HCT116 (cell line): Measurements from ENCODE around the gene ZBTB17. TPM values are rescaled to one million over a fixed set of nuclear protein-coding genes. Genes with fewer than 3 reads are reported as not detected.

Experiments
- ATAC-seq: fragments of 200-7000 bp; cut with Tn5 transposase; 2 replicates; pipeline ENCODE4 v1.9.1; 2020; ENCODE audit warnings: mild to moderate bottlenecking, moderate library complexity
- BruUV-seq: library from RNA; stranded (reverse); fragments of 400-500 nt; replicated peaks from 2 replicates; lab custom pipeline; 2021; lab: Mats Ljungman, UMichigan
- CTCF ChIA-PET: fragments of 300-600 bp; sonication (Branson Sonifier 250); formaldehyde crosslinking; loops from one replicate; lab custom pipeline; 2021; ENCODE audit warnings: antibody characterized with exemption; lab: Charles Lee
- POLR2A ChIA-PET: fragments of 300-600, 350-600 bp; sonication (Branson Sonifier 250); formaldehyde crosslinking; loops from one replicate; lab custom pipeline; 2021; ENCODE audit warnings: antibody characterized with exemption; lab: Charles Lee
- RAD21 ChIA-PET, 2 experiments: fragments of 300-600 bp; sonication (Branson Sonifier 250); formaldehyde crosslinking; loops; one replicate each; lab custom pipeline; 2023; ENCODE audit warnings: low total read pairs in 2 of 2; ENCODE audit not compliant: uncharacterized antibody in 2 of 2, unreplicated experiment in 2 of 2, low non-redundant PET in 1 of 2; lab: Charles Lee
- DNase-seq: peaks from one replicate; pipeline ENCODE4 v3.0.0-alpha.2; 2010; ENCODE audit warnings: low read depth, low spot score
- H2AFZ ChIP-seq: fragments of 200-600 bp; shearing (Covaris generic), sonication (generic); 2 replicates; pipeline ENCODE4 v1.6.1; 2017; ENCODE audit warnings: low read depth, mixed run types, mixed read lengths, antibody characterized with exemption, low read length; ENCODE audit not compliant: poor library complexity, severe bottlenecking
- H3K27ac ChIP-seq: 2 replicates; pipeline ENCODE4 v1.5.1; 2012; ENCODE audit warnings: low read depth, low read length
- H3K27me3 ChIP-seq: fragments of 200-600 bp; sonication (generic); 2 replicates; pipeline ENCODE4 v1.6.1; 2016; ENCODE audit warnings: mixed run types, low read length, mixed read lengths; ENCODE audit not compliant: insufficient read depth
- H3K36me3 ChIP-seq, 2 experiments: fragments of 200-500 bp in 1 of 2; fragments of 200-600 bp in 1 of 2; sonication (Bioruptor generic) in 1 of 2; sonication (generic) in 1 of 2; 2 replicates each; pipeline versions ENCODE4 v1.5.1 to v1.6.1; 2014 to 2016; ENCODE audit warnings: low read length in 2 of 2, inconsistent platforms in 1 of 2, mixed read lengths in 1 of 2, mixed run types in 1 of 2; ENCODE audit not compliant: insufficient read depth in 2 of 2, control insufficient read depth in 1 of 2
- H3K4me1 ChIP-seq, 2 experiments: fragments of 200-600 bp in 1 of 2; sonication (generic) in 1 of 2; 2 replicates each; pipeline versions ENCODE4 v1.5.1 to v1.6.1; 2012 to 2017; ENCODE audit warnings: low read length in 2 of 2, inconsistent platforms in 1 of 2, mild to moderate bottlenecking in 1 of 2, mixed read lengths in 1 of 2, mixed run types in 1 of 2, moderate library complexity in 1 of 2; ENCODE audit not compliant: insufficient read depth in 2 of 2, control insufficient read depth in 1 of 2
- H3K4me2 ChIP-seq: fragments of 200-600 bp; sonication (generic); 2 replicates; pipeline ENCODE4 v1.6.1; 2017; ENCODE audit warnings: mixed run types, low read length, mixed read lengths
- H3K4me3 ChIP-seq, 2 experiments: fragments of 200-600 bp in 1 of 2; sonication (generic) in 1 of 2; replicated peaks in 1 of 2; 2 replicates each; pipeline ENCODE4 v1.5.1; 2011 to 2016; ENCODE audit warnings: low read length in 2 of 2, control low read depth in 1 of 2, low read depth in 1 of 2, mild to moderate bottlenecking in 1 of 2, mixed read lengths in 1 of 2, mixed run types in 1 of 2
- H3K79me2 ChIP-seq: fragments of 200-600 bp; sonication (generic); 2 replicates; pipeline ENCODE4 v1.6.1; 2017; ENCODE audit warnings: mild to moderate bottlenecking, mixed run types, low read length, moderate library complexity, mixed read lengths; ENCODE audit not compliant: insufficient read depth
- H3K9ac ChIP-seq: fragments of 200-600 bp; sonication (generic); 2 replicates; pipeline ENCODE4 v1.6.1; 2016; ENCODE audit warnings: low read length, mixed read lengths
- H3K9me2 ChIP-seq: fragments of 200-600 bp; sonication (generic), shearing (Covaris generic); 2 replicates; pipeline ENCODE4 v1.6.1; 2017; ENCODE audit warnings: mixed run types, mild to moderate bottlenecking, moderate library complexity; ENCODE audit not compliant: insufficient read depth
- H3K9me3 ChIP-seq, 2 experiments: fragments of 200-500 bp in 1 of 2; fragments of 200-600 bp in 1 of 2; sonication (Bioruptor generic) in 1 of 2; sonication (generic) in 1 of 2; 2 replicates each; pipeline ENCODE4 v1.6.1; 2014 to 2017; ENCODE audit warnings: low read length in 2 of 2, mixed read lengths in 2 of 2, inconsistent platforms in 1 of 2, low read depth in 1 of 2, mild to moderate bottlenecking in 1 of 2, mixed run types in 1 of 2, moderate library complexity in 1 of 2; ENCODE audit not compliant: control insufficient read depth in 1 of 2, insufficient read depth in 1 of 2
- H4K20me1 ChIP-seq: fragments of 200-600 bp; sonication (generic), shearing (Covaris generic); 2 replicates; pipeline ENCODE4 v1.6.1; 2017; ENCODE audit warnings: mixed run types, mild to moderate bottlenecking, moderate library complexity; ENCODE audit not compliant: insufficient read depth
- CTCF ChIP-seq, 3 experiments: fragments of 200-600 bp in 1 of 3; sonication (generic) in 1 of 3; IDR thresholded peaks in 2 of 3; conservative IDR thresholded peaks in 1 of 3; 2 replicates each; pipeline ENCODE4 v1.5.1; 2012 to 2017; ENCODE audit warnings: low read depth in 2 of 3, low read length in 2 of 3, antibody characterized with exemption in 1 of 3, borderline replicate concordance in 1 of 3, control low read depth in 1 of 3, mild to moderate bottlenecking in 1 of 3, mixed read lengths in 1 of 3, mixed run types in 1 of 3, moderate library complexity in 1 of 3; ENCODE audit not compliant: insufficient read depth in 1 of 3
- EGR1 ChIP-seq: IDR thresholded peaks from 2 replicates; pipeline ENCODE4 v1.6.1; 2012; ENCODE audit warnings: low read depth
- ELF1 ChIP-seq: IDR thresholded peaks from 2 replicates; pipeline ENCODE4 v1.6.1; 2012; ENCODE audit warnings: low read depth, borderline replicate concordance
- EZH2phosphoT487 ChIP-seq: fragments of 200-600 bp; IDR thresholded peaks from 2 replicates; pipeline ENCODE4 v1.6.1; 2018; ENCODE audit warnings: antibody characterized with exemption, borderline replicate concordance
- JUND ChIP-seq: IDR thresholded peaks from 2 replicates; pipeline ENCODE4 v1.6.1; 2012
- POLR2A ChIP-seq: IDR thresholded peaks from 2 replicates; pipeline ENCODE4 v1.7.0; 2011; ENCODE audit warnings: borderline replicate concordance; ENCODE audit not compliant: insufficient read depth, insufficient read length; ENCODE audit errors: extremely low read depth
- TCF7L2 ChIP-seq: IDR thresholded peaks from 2 replicates; pipeline ENCODE4 v1.7.0; 2011; ENCODE audit warnings: borderline replicate concordance, inconsistent platforms; ENCODE audit not compliant: insufficient read depth, insufficient read length; ENCODE audit errors: extremely low read depth
- YY1 ChIP-seq: IDR thresholded peaks from 2 replicates; pipeline ENCODE4 v1.6.1; 2011; ENCODE audit warnings: low read length, low read depth, moderate library complexity, mild to moderate bottlenecking; ENCODE audit not compliant: insufficient replicate concordance; ENCODE audit errors: extremely low read depth
- ZFX ChIP-seq: fragments of 450-650 bp; IDR thresholded peaks from 2 replicates; pipeline ENCODE4 v1.6.1; 2017
- intact Hi-C: fragments of 100-400 bp; cut with micrococcal nuclease; formaldehyde crosslinking; loops from 2 replicates; pipeline ENCODE4 v1.10.0; 2022
- total RNA-seq: library from RNA; stranded (reverse); gene quantifications from one replicate; pipeline ENCODE4 v1.2.1, GENCODE V29; 2021; ENCODE audit not compliant: unreplicated experiment

The ZBTB17 gene
- total RNA-seq, 1 experiment from 2014 or later = 31.6 TPM

- Histone ChIP-seq H3K4me1 (peaks cover 2 to 23% of the 10 kb centered on the region in 2 experiments; a peak in 3 of 4 replicates), H3K9ac (no peak overlapping the region), H4K20me1 (no peaks in the 10 kb centered on the region), H3K9me2 (no peaks in the 10 kb centered on the region), H3K36me3 (no peaks in the 10 kb centered on the region), H3K27me3 (no peaks in the 10 kb centered on the region), H3K4me2 (no peak overlapping the region), H3K27ac (no peak overlapping the region), H2AFZ (no peak overlapping the region), H3K4me3 (no peak overlapping the region), H3K9me3 (no peaks in the 10 kb centered on the region), H3K79me2 (peaks cover 33% of the 10 kb centered on the region)
- RAD21 ChIA-PET = interaction anchor here in 1 of 2 experiments (0.7 kb wide), 1 partner anchor 142 kb away, joined by 3 read pairs; no protein-coding TSS in a partner anchor
- intact Hi-C loops = no loop called here
- BruUV-seq = no TSS peak
- TF ChIP-seq YY1 = no peak
- no peak for TF ChIP-seq EZH2phosphoT487
- no peak for TF ChIP-seq JUND
- no peak for TF ChIP-seq TCF7L2
- no peak for TF ChIP-seq ZFX
- no peak for TF ChIP-seq ELF1
- TF ChIP-seq POLR2A = no peak
- no peak for DNase-seq
- POLR2A ChIA-PET = no interaction called here
- CTCF ChIA-PET = no interaction called here
- ATAC-seq = no peak
These were observed 17.8 kb downstream of the ZBTB17 start for GRCh38 chr1:15958111-15958510.

- H4K20me1 ChIP-seq = no peaks in the 10 kb centered on the region
- no peaks in the 10 kb centered on the region for H3K9me3 ChIP-seq
- no peak overlapping the region for H2AFZ ChIP-seq
- intact Hi-C loops = no loop called here
- H3K9me2 ChIP-seq = no peaks in the 10 kb centered on the region
- no peak overlapping the region for H3K9ac ChIP-seq
- no peak for TF ChIP-seq EGR1
- TF ChIP-seq CTCF (IDR thresholded peaks at IDR 0.05 in 2 of 3, conservative IDR thresholded peaks at IDR 0.05 in 1 of 3; ENCODE audit: borderline replicate concordance in 1 of 3, insufficient read depth in 1 of 3, low read depth in 2 of 3, low read length in 2 of 3) = peak in 1 of 3 experiments; percentile 29; a peak in 1 of 6 replicates
- H3K27ac ChIP-seq = no peak overlapping the region
- ChIA-PET POLR2A (no interaction called here), CTCF (no interaction called here), RAD21 (interaction anchor here in 1 of 2 experiments (0.7 kb wide), 1 partner anchor 141 kb away, joined by 3 read pairs; no protein-coding TSS in a partner anchor)
- peaks cover 29% of the 10 kb centered on the region for H3K79me2 ChIP-seq
- H3K4me3 ChIP-seq = no peak overlapping the region
- no peak for ATAC-seq
- H3K27me3 ChIP-seq = no peaks in the 10 kb centered on the region
- H3K36me3 ChIP-seq = no peaks in the 10 kb centered on the region
- BruUV-seq = no TSS peak
- H3K4me2 ChIP-seq = no peak overlapping the region
- no peak for DNase-seq
- H3K4me1 ChIP-seq = peaks cover 8 to 30% of the 10 kb centered on the region in 2 experiments
These were observed 18.4 kb downstream of the ZBTB17 start for GRCh38 chr1:15957221-15958095.
